NCI-H1694 (cell line): ENCODE data around the gene TXNRD1.
"Not testable (repeated sequence)": the region's sequence is repeated elsewhere in the genome, so short reads cannot be mapped to it uniquely, and the experiment has no call there.

ENCODE experiments used
- DNase-seq: peaks from one replicate; lab custom pipeline; 2025; lab: John Stamatoyannopoulos, UW

The TXNRD1 gene

GRCh38 chr12:104281636-104282035, 66.1 kb downstream of the TXNRD1 start:
- no peak for DNase-seq

- no peak for DNase-seq
Observed at GRCh38 chr12:104282109-104282508, 66.5 kb downstream of the TXNRD1 start.

- no peak for DNase-seq
Observed at GRCh38 chr12:104285740-104286515, 70.3 kb downstream of the TXNRD1 start.

GRCh38 chr12:104286516-104287482, 71.2 kb downstream of the TXNRD1 start:
- DNase-seq = peak; percentile 94

- peak; percentile 61 for DNase-seq
Observed at GRCh38 chr12:104288635-104289274, 73.2 kb downstream of the TXNRD1 start.

GRCh38 chr12:104290320-104290719, 74.7 kb downstream of the TXNRD1 start:
- no peak for DNase-seq

- DNase-seq = no peak
Observed at GRCh38 chr12:104290855-104291254, 75.3 kb downstream of the TXNRD1 start.

GRCh38 chr12:104291867-104292524, 76.4 kb downstream of the TXNRD1 start:
- no peak for DNase-seq

- no peak for DNase-seq
Observed at GRCh38 chr12:104292872-104293794, 77.6 kb downstream of the TXNRD1 start.

- not testable (repeated sequence) for DNase-seq
Observed at GRCh38 chr12:104294158-104294859, 78.7 kb downstream of the TXNRD1 start.

- DNase-seq = no peak
Observed at GRCh38 chr12:104294927-104295668, 79.5 kb downstream of the TXNRD1 start.

GRCh38 chr12:104295954-104296353, 80.4 kb downstream of the TXNRD1 start:
- no peak for DNase-seq

GRCh38 chr12:104296718-104297117, 81.1 kb downstream of the TXNRD1 start:
- no peak for DNase-seq

GRCh38 chr12:104297477-104298113, 82.0 kb downstream of the TXNRD1 start:
- DNase-seq = no peak

GRCh38 chr12:104299842-104300481, 84.4 kb downstream of the TXNRD1 start:
- no peak for DNase-seq

- no peak for DNase-seq
Observed at GRCh38 chr12:104303538-104304151, 88.1 kb downstream of the TXNRD1 start, which contains the start of gene EID3. Gene EID3, plus strand, starts transcription at chr12:104303739. Its CDS starts 196 bp downstream, at chr12:104303935.

GRCh38 chr12:104304261-104305009, 88.9 kb downstream of the TXNRD1 start:
- no peak for DNase-seq
